GM12878 (cell line): Measurements from ENCODE around the gene PIP4K2A. TPM values are rescaled to one million over a fixed set of nuclear protein-coding genes. Genes with fewer than 3 reads are reported as not detected.

Source experiments
- ATAC-seq: fragments of 200-7000 bp; cut with Tn5 transposase; 3 replicates; pipeline ENCODE4 v1.9.1; 2020; ENCODE audit warnings: mild to moderate bottlenecking, moderate library complexity
- BruUV-seq: library from RNA; stranded (reverse); fragments of 400-500 nt; replicated peaks from 2 replicates; lab custom pipeline; 2021; lab: Mats Ljungman, UMichigan
- CTCF ChIA-PET: fragments of 300-600 bp; sonication (Branson Sonifier 250); formaldehyde crosslinking; extraction: SDS; loops from one replicate; lab custom pipeline; 2021; ENCODE audit warnings: inconsistent platforms; lab: Yijun Ruan, JAX
- POLR2A ChIA-PET: fragments of 350-600 bp; formaldehyde crosslinking; extraction: SDS; loops from one replicate; lab custom pipeline; 2021; ENCODE audit warnings: inconsistent platforms; lab: Charles Lee
- RAD21 ChIA-PET: fragments of 300-600 bp; sonication (Branson Sonifier 250); formaldehyde crosslinking; loops from one replicate; lab custom pipeline; 2023; ENCODE audit warnings: antibody characterized with exemption; ENCODE audit not compliant: unreplicated experiment; lab: Charles Lee
- SMC1A ChIA-PET: fragments of 300-600 bp; sonication (Branson Sonifier 250); formaldehyde crosslinking; loops from one replicate; lab custom pipeline; 2023; ENCODE audit not compliant: unreplicated experiment, uncharacterized antibody; lab: Charles Lee
- DNase-seq: peaks from one replicate; pipeline ENCODE4 v3.0.0-alpha.2; 2011; ENCODE audit warnings: low read depth, low spot score
- FAIRE-seq: peaks from 3 replicates; lab custom pipeline; 2011; peaks lifted over from hg19 to GRCh38; lab: Jason Lieb, UNC
- H2AFZ ChIP-seq: 2 replicates; pipeline ENCODE4 v1.6.0; 2011; ENCODE audit warnings: low read depth, low read length, control low read depth; ENCODE audit not compliant: control insufficient read depth
- H3K27ac ChIP-seq: 2 replicates; pipeline ENCODE4 v1.5.1; 2011; ENCODE audit warnings: control low read depth; ENCODE audit not compliant: control insufficient read depth, insufficient read depth
- H3K27me3 ChIP-seq, 2 experiments: replicated peaks in 1 of 2; 2 replicates each; pipeline versions ENCODE4 v1.6.0 to v1.6.1; 2011; ENCODE audit warnings: low read length in 1 of 2; ENCODE audit not compliant: control insufficient read depth in 2 of 2, insufficient read depth in 2 of 2
- H3K36me3 ChIP-seq, 2 experiments: 2 replicates each; pipeline ENCODE4 v1.5.1; 2011; ENCODE audit warnings: low read length in 1 of 2; ENCODE audit not compliant: control insufficient read depth in 2 of 2, insufficient read depth in 2 of 2
- H3K4me1 ChIP-seq: 2 replicates; pipeline ENCODE4 v1.6.1; 2011; ENCODE audit warnings: mild to moderate bottlenecking, low read length, moderate library complexity, mixed read lengths; ENCODE audit not compliant: control insufficient read depth, insufficient read depth
- H3K4me2 ChIP-seq: 2 replicates; pipeline ENCODE4 v1.6.0; 2011; ENCODE audit warnings: control low read depth; ENCODE audit not compliant: control insufficient read depth, insufficient read depth
- H3K4me3 ChIP-seq: fragments of 200-600 bp; sonication (generic); 2 replicates; pipeline ENCODE4 v1.5.1; 2016
- H3K79me2 ChIP-seq: 2 replicates; pipeline ENCODE4 v1.6.0; 2011; ENCODE audit warnings: low read length; ENCODE audit not compliant: control insufficient read depth, insufficient read depth
- H3K9ac ChIP-seq: 2 replicates; pipeline ENCODE4 v1.8.0; 2011; ENCODE audit warnings: low read length, control low read depth, mixed read lengths; ENCODE audit not compliant: control insufficient read depth, insufficient read depth
- H3K9me3 ChIP-seq: replicated peaks from 3 replicates; pipeline ENCODE4 v1.5.1; 2011; ENCODE audit warnings: mild to moderate bottlenecking, low read length; ENCODE audit not compliant: control insufficient read depth, insufficient read depth
- H4K20me1 ChIP-seq: 2 replicates; pipeline ENCODE4 v1.6.0; 2011; ENCODE audit not compliant: control insufficient read depth, insufficient read depth
- CBFB ChIP-seq: IDR thresholded peaks from 2 replicates; pipeline ENCODE4 v1.6.1; 2016; ENCODE audit warnings: antibody characterized with exemption, low read depth
- CREB1 ChIP-seq: IDR thresholded peaks from 2 replicates; pipeline ENCODE4 v1.6.1; 2012; ENCODE audit warnings: low read depth, mild to moderate bottlenecking, inconsistent platforms
- MTA2 ChIP-seq: fragments of 450-650 bp; IDR thresholded peaks from 2 replicates; pipeline ENCODE4 v1.6.1; 2016; ENCODE audit warnings: low read depth, mild to moderate bottlenecking, moderate library complexity
- MTA3 ChIP-seq: IDR thresholded peaks from 2 replicates; pipeline ENCODE4 v1.6.1; 2012; ENCODE audit warnings: low read length, inconsistent platforms, borderline replicate concordance
- RB1 ChIP-seq: fragments of 450-650 bp; formaldehyde crosslinking; IDR thresholded peaks from 2 replicates; pipeline ENCODE4 v1.6.1; 2017; ENCODE audit warnings: mild to moderate bottlenecking, borderline replicate concordance
- SIN3A ChIP-seq: IDR thresholded peaks from 2 replicates; pipeline ENCODE4 v1.6.1; 2012; ENCODE audit warnings: low read depth, low read length, improper control_type of control experiment
- ZBTB40 ChIP-seq: fragments of 450-650 bp; IDR thresholded peaks from 2 replicates; pipeline ENCODE4 v1.6.1; 2016; ENCODE audit warnings: mild to moderate bottlenecking, moderate library complexity, borderline replicate concordance
- ZNF217 ChIP-seq: fragments of 450-650 bp; IDR thresholded peaks from 2 replicates; pipeline ENCODE4 v1.6.1; 2017; ENCODE audit warnings: antibody characterized with exemption, mild to moderate bottlenecking
- WGBS: methylation state at CpG from one replicate; pipeline ENCODE4 v1.1.6; 2016; ENCODE audit warnings: low lambda C conversion rate; ENCODE audit not compliant: insufficient replicate concordance, insufficient coverage; ENCODE audit errors: missing lambda C conversion rate; 5-methylcytosine and 5-hydroxymethylcytosine counted together
- in situ Hi-C: fragments of 300-500 bp; cut with MboI; formaldehyde crosslinking; loops from 9 replicates; pipeline ENCODE4 v1.14.3; 2018; ENCODE audit warnings: mixed read lengths
- intact Hi-C: fragments of 100-400 bp; cut with micrococcal nuclease; formaldehyde crosslinking; loops from one replicate; pipeline ENCODE4 v1.14.2; 2022; ENCODE audit not compliant: unreplicated experiment
- polyA plus RNA-seq, 11 experiments: library from polyadenylated mRNA; depleted of rRNA in 4 of 11; unstranded in 6 of 11; stranded (reverse) in 5 of 11; fragments of >200 nt; fragmentation: Nextera tagmentation in 4 of 11; fragmentation: Illumina TruSeq in 1 of 11; extraction: Ambion mirVana in 4 of 11; extraction: Trizol in 1 of 11; gene quantifications; 1 replicate in 1 of 11; 2 replicates in 10 of 11; pipeline versions ENCODE4 v1.2.1 to v1.2.3, GENCODE V29; 2011 to 2016; ENCODE audit warnings: inconsistent platforms in 2 of 11, missing spikeins in 2 of 11, low read depth in 1 of 11
- total RNA-seq, 4 experiments: library from RNA; depleted of rRNA in 3 of 4; stranded (reverse); fragments of >200 nt in 3 of 4; fragmentation: Illumina TruSeq in 1 of 4; extraction: Trizol in 1 of 4; gene quantifications; 2 replicates each; pipeline versions ENCODE4 v1.2.1 to v1.2.3, GENCODE V29; 2013 to 2021
- TF ChIP-seq, protein P1 (sequence below): fragments of 450-650 bp; formaldehyde crosslinking; IDR thresholded peaks from 2 replicates; pipeline ENCODE4 v1.4.0; 2020; ENCODE audit warnings: mild to moderate bottlenecking, moderate library complexity
- TF ChIP-seq, protein P2 (sequence below): IDR thresholded peaks from 2 replicates; pipeline ENCODE4 v1.6.1; 2012; ENCODE audit warnings: mild to moderate bottlenecking, low read depth, low read length

Gene PIP4K2A
- total and polyA plus RNA-seq, 10 of the 15 experiments (the other 5 are each of a cell fraction or from before 2014, with no cell fraction given): 54.3 to 139 (median 84.4) TPM

DNA sequence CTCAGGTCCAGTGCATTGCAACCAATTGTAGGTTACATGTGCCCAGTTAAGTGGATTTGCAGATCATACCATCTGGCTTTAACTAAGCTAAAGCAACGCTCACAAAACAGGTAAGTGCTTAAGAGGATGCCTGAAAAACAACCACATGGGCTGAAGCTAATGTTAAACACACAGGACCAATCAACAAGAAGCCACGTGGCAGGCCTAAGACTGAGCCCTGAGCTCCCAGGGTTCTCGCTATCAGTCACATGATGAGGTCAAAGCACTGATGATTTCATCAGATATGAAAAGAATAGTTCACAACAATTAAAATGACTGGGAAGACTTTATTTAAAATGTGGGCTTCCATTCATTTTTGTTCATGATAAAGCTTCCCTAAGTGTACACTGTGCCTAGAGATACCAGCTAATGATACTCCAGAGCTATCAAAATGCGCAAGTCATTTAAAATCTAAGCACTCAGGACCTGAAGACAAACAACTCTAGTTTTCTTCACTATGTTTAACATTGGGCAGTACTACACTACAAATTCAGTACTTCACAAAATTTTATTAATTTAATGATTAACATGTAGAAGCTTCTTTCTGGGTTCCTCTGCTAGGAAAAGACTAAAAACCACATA, 90.6 kb downstream of the PIP4K2A start:
- RAD21 ChIA-PET: interaction anchor here (1.0 to 2.0 kb wide), 5 partner anchors 13 to 87 kb away, joined by 3 to 7 read pairs (median 5); no protein-coding TSS in a partner anchor
- no peaks in the 10 kb centered on the region for H3K27me3 ChIP-seq
- H4K20me1 ChIP-seq: no peaks in the 10 kb centered on the region
- POLR2A ChIA-PET: interaction anchor here (0.6 to 1.7 kb wide), 10 partner anchors 8 to 1135 kb away, joined by 3 to 10 read pairs (median 4); no protein-coding TSS in a partner anchor
- peaks cover 98% of the 10 kb centered on the region for H3K79me2 ChIP-seq
- ATAC-seq (no peak), DNase-seq (no peak), FAIRE-seq (no peak)
- CTCF ChIA-PET: interaction anchor here (1.0 to 1.6 kb wide), 6 partner anchors 9 to 41 kb away, joined by 3 to 6 read pairs (median 4); no protein-coding TSS in a partner anchor
- SMC1A ChIA-PET: interaction anchor here (0.7 to 3.5 kb wide), 15 partner anchors 8 to 151 kb away, joined by 3 to 23 read pairs (median 4); no protein-coding TSS in a partner anchor
- in situ Hi-C loops (no loop called here), intact Hi-C loops (no loop called here)
- no peak overlapping the region for H3K9ac ChIP-seq
- no TSS peak for BruUV-seq
- no peak overlapping the region for H2AFZ ChIP-seq
- H3K9me3 ChIP-seq: no peaks in the 10 kb centered on the region
- no peak overlapping the region for H3K27ac ChIP-seq
- 60% methylated on average over 4 of the region's 4 CpGs for WGBS
- H3K4me1 ChIP-seq: peaks cover 32% of the 10 kb centered on the region
- H3K4me3 ChIP-seq: no peak overlapping the region
- no peak overlapping the region for H3K4me2 ChIP-seq
- peaks cover 0 to 3% of the 10 kb centered on the region in 2 experiments; a peak in 2 of 4 replicates for H3K36me3 ChIP-seq
- TF ChIP-seq MTA3 (no peak), MTA2 (no peak), ZBTB40 (no peak), ZNF217 (no peak), RB1 (no peak), SIN3A (no peak), CBFB (no peak), CREB1 (no peak)
- TF ChIP-seq, protein P1, sequence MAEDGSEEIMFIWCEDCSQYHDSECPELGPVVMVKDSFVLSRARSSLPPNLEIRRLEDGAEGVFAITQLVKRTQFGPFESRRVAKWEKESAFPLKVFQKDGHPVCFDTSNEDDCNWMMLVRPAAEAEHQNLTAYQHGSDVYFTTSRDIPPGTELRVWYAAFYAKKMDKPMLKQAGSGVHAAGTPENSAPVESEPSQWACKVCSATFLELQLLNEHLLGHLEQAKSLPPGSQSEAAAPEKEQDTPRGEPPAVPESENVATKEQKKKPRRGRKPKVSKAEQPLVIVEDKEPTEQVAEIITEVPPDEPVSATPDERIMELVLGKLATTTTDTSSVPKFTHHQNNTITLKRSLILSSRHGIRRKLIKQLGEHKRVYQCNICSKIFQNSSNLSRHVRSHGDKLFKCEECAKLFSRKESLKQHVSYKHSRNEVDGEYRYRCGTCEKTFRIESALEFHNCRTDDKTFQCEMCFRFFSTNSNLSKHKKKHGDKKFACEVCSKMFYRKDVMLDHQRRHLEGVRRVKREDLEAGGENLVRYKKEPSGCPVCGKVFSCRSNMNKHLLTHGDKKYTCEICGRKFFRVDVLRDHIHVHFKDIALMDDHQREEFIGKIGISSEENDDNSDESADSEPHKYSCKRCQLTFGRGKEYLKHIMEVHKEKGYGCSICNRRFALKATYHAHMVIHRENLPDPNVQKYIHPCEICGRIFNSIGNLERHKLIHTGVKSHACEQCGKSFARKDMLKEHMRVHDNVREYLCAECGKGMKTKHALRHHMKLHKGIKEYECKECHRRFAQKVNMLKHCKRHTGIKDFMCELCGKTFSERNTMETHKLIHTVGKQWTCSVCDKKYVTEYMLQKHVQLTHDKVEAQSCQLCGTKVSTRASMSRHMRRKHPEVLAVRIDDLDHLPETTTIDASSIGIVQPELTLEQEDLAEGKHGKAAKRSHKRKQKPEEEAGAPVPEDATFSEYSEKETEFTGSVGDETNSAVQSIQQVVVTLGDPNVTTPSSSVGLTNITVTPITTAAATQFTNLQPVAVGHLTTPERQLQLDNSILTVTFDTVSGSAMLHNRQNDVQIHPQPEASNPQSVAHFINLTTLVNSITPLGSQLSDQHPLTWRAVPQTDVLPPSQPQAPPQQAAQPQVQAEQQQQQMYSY (CRISPR knock-in tag): no peak
- TF ChIP-seq, protein P2, sequence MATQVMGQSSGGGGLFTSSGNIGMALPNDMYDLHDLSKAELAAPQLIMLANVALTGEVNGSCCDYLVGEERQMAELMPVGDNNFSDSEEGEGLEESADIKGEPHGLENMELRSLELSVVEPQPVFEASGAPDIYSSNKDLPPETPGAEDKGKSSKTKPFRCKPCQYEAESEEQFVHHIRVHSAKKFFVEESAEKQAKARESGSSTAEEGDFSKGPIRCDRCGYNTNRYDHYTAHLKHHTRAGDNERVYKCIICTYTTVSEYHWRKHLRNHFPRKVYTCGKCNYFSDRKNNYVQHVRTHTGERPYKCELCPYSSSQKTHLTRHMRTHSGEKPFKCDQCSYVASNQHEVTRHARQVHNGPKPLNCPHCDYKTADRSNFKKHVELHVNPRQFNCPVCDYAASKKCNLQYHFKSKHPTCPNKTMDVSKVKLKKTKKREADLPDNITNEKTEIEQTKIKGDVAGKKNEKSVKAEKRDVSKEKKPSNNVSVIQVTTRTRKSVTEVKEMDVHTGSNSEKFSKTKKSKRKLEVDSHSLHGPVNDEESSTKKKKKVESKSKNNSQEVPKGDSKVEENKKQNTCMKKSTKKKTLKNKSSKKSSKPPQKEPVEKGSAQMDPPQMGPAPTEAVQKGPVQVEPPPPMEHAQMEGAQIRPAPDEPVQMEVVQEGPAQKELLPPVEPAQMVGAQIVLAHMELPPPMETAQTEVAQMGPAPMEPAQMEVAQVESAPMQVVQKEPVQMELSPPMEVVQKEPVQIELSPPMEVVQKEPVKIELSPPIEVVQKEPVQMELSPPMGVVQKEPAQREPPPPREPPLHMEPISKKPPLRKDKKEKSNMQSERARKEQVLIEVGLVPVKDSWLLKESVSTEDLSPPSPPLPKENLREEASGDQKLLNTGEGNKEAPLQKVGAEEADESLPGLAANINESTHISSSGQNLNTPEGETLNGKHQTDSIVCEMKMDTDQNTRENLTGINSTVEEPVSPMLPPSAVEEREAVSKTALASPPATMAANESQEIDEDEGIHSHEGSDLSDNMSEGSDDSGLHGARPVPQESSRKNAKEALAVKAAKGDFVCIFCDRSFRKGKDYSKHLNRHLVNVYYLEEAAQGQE: no peak
